H9 (cell line): ENCODE results near the gene OARD1. TPM values are rescaled to one million over a fixed set of nuclear protein-coding genes. Genes with fewer than 3 reads are reported as not detected.

Source experiments
- DNase-seq: peaks from one replicate; pipeline ENCODE4 v3.0.0-alpha.2; 2017
- H2AFZ ChIP-seq: one replicate; pipeline ENCODE4 v1.6.1; 2013; ENCODE audit warnings: mild to moderate bottlenecking, low read length, control low read depth, moderate library complexity
- H2AK5ac ChIP-seq: 2 replicates; pipeline ENCODE4 v1.6.1; 2013; ENCODE audit warnings: low read length, control low read depth, mixed read lengths; ENCODE audit not compliant: insufficient read length
- H2BK120ac ChIP-seq: one replicate; pipeline ENCODE4 v1.6.1; 2013; ENCODE audit warnings: low read depth, mild to moderate bottlenecking, low read length, control low read depth, inconsistent platforms; ENCODE audit not compliant: poor library complexity, severe bottlenecking
- H2BK12ac ChIP-seq: 2 replicates; pipeline ENCODE4 v1.6.1; 2013; ENCODE audit warnings: low read length, control low read depth, mixed read lengths, low read depth; ENCODE audit not compliant: insufficient read length
- H2BK15ac ChIP-seq: 2 replicates; pipeline ENCODE4 v1.6.1; 2013; ENCODE audit warnings: low read depth, low read length, control low read depth
- H2BK20ac ChIP-seq: one replicate; pipeline ENCODE4 v1.6.1; 2013; ENCODE audit warnings: low read depth, mild to moderate bottlenecking, low read length, control low read depth, inconsistent platforms; ENCODE audit not compliant: poor library complexity, severe bottlenecking
- H2BK5ac ChIP-seq: 2 replicates; pipeline ENCODE4 v1.6.1; 2013; ENCODE audit warnings: low read length, control low read depth, mixed read lengths; ENCODE audit not compliant: insufficient read length
- H3K14ac ChIP-seq: 2 replicates; pipeline ENCODE4 v1.6.1; 2013; ENCODE audit warnings: low read length, control low read depth; ENCODE audit not compliant: insufficient read depth
- H3K18ac ChIP-seq: 2 replicates; pipeline ENCODE4 v1.6.1; 2013; ENCODE audit warnings: low read depth, mild to moderate bottlenecking, mixed read lengths, low read length, control low read depth; ENCODE audit not compliant: insufficient read length
- H3K23ac ChIP-seq: 2 replicates; pipeline ENCODE4 v1.6.1; 2013; ENCODE audit warnings: low read length, control low read depth, mixed read lengths, low read depth; ENCODE audit not compliant: insufficient read length
- H3K23me2 ChIP-seq: 2 replicates; pipeline ENCODE4 v1.6.1; 2013; ENCODE audit warnings: low read depth, mild to moderate bottlenecking, mixed read lengths, low read length, control low read depth; ENCODE audit not compliant: insufficient read length, poor library complexity, severe bottlenecking
- H3K27ac ChIP-seq: 2 replicates; pipeline ENCODE4 v1.5.1; 2013; ENCODE audit warnings: low read length, control low read depth, mixed read lengths, low read depth; ENCODE audit not compliant: insufficient read length
- H3K27me3 ChIP-seq: 2 replicates; pipeline ENCODE4 v1.6.1; 2013; ENCODE audit warnings: low read length, control low read depth, inconsistent platforms; ENCODE audit not compliant: insufficient read depth
- H3K4ac ChIP-seq: 2 replicates; pipeline ENCODE4 v1.6.1; 2013; ENCODE audit warnings: low read depth, mild to moderate bottlenecking, control low read depth, inconsistent platforms, low read length, moderate library complexity
- H3K4me1 ChIP-seq: 2 replicates; pipeline ENCODE4 v1.6.1; 2013; ENCODE audit warnings: low read length, control low read depth, inconsistent platforms; ENCODE audit not compliant: insufficient read depth
- H3K4me2 ChIP-seq: 2 replicates; pipeline ENCODE4 v1.6.1; 2013; ENCODE audit warnings: low read length, control low read depth, mixed read lengths; ENCODE audit not compliant: insufficient read length, insufficient read depth
- H3K56ac ChIP-seq: 2 replicates; pipeline ENCODE4 v1.6.1; 2013; ENCODE audit warnings: low read depth, mild to moderate bottlenecking, mixed read lengths, low read length, control low read depth; ENCODE audit not compliant: insufficient read length
- H3K79me1 ChIP-seq: 2 replicates; pipeline ENCODE4 v1.6.1; 2013; ENCODE audit warnings: low read depth, mild to moderate bottlenecking, moderate library complexity, low read length, control low read depth, inconsistent platforms; ENCODE audit not compliant: insufficient read depth, poor library complexity, severe bottlenecking
- H3K79me2 ChIP-seq: 2 replicates; pipeline ENCODE4 v1.6.1; 2013; ENCODE audit warnings: low read length, control low read depth, inconsistent platforms; ENCODE audit not compliant: insufficient read depth
- H3K9ac ChIP-seq: 2 replicates; pipeline ENCODE4 v1.6.1; 2013; ENCODE audit warnings: low read length, control low read depth, mixed read lengths; ENCODE audit not compliant: insufficient read length; ENCODE audit errors: extremely low read depth
- H3K9me3 ChIP-seq: one replicate; pipeline ENCODE4 v1.6.1; 2013; ENCODE audit warnings: low read depth, low read length, inconsistent platforms; ENCODE audit not compliant: control insufficient read depth
- H3T11ph ChIP-seq: one replicate; pipeline ENCODE4 v1.6.1; 2013; ENCODE audit warnings: mild to moderate bottlenecking, low read length, control low read depth, inconsistent platforms
- H4K20me1 ChIP-seq: one replicate; pipeline ENCODE4 v1.6.1; 2013; ENCODE audit not compliant: control insufficient read depth, insufficient read length, insufficient read depth
- H4K5ac ChIP-seq: 2 replicates; pipeline ENCODE4 v1.6.1; 2013; ENCODE audit warnings: low read depth, mild to moderate bottlenecking, mixed read lengths, low read length, control low read depth; ENCODE audit not compliant: insufficient read length
- H4K8ac ChIP-seq: replicated peaks from 2 replicates; pipeline ENCODE4 v1.6.1; 2013; ENCODE audit warnings: low read length, control low read depth, mixed read lengths, low read depth; ENCODE audit not compliant: insufficient read length
- H4K91ac ChIP-seq: 2 replicates; pipeline ENCODE4 v1.6.1; 2013; ENCODE audit warnings: low read depth, mild to moderate bottlenecking, moderate library complexity, mixed read lengths, low read length, control low read depth; ENCODE audit not compliant: insufficient read length
- H3K27ac Mint-ChIP-seq, 3 experiments: 2 replicates in 2 of 3; 3 replicates in 1 of 3; pipeline ENCODE4 v1.8.0; 2020 to 2021; ENCODE audit warnings: mixed read lengths in 3 of 3, mild to moderate bottlenecking in 1 of 3, moderate library complexity in 1 of 3
- H3K27me3 Mint-ChIP-seq: 2 replicates; pipeline ENCODE4 v1.8.0; 2021; ENCODE audit warnings: low read depth, mild to moderate bottlenecking, moderate library complexity, mixed read lengths
- H3K36me3 Mint-ChIP-seq, 3 experiments: 2 replicates in 2 of 3; 3 replicates in 1 of 3; pipeline ENCODE4 v1.8.0; 2020 to 2021; ENCODE audit warnings: low read depth in 3 of 3, mixed read lengths in 3 of 3; ENCODE audit not compliant: insufficient read depth in 1 of 3
- H3K4me1 Mint-ChIP-seq, 2 experiments: 2 replicates each; pipeline ENCODE4 v1.8.0; 2020; ENCODE audit warnings: mixed read lengths in 2 of 2
- H3K4me3 Mint-ChIP-seq, 2 experiments: 2 replicates in 1 of 2; 3 replicates in 1 of 2; pipeline ENCODE4 v1.8.0; 2020 to 2021; ENCODE audit warnings: mild to moderate bottlenecking in 2 of 2, mixed read lengths in 2 of 2, moderate library complexity in 1 of 2
- H3K9me3 Mint-ChIP-seq, 2 experiments: 2 replicates in 1 of 2; 3 replicates in 1 of 2; pipeline ENCODE4 v1.8.0; 2020; ENCODE audit warnings: mild to moderate bottlenecking in 2 of 2, mixed read lengths in 2 of 2, moderate library complexity in 1 of 2
- CTCF ChIP-seq: fragments of 200-600 bp; sonication (generic); conservative IDR thresholded peaks from 3 replicates; pipeline ENCODE4 v1.8.0; 2021; ENCODE audit warnings: antibody characterized with exemption, mild to moderate bottlenecking
- WGBS: extraction: QIAGEN DNeasy Blood & Tissue Kit; methylation state at CpG from one replicate; pipeline ENCODE4 v1.1.7; 2013; ENCODE audit warnings: missing lambda C conversion rate, low lambda C conversion rate, mixed read lengths; ENCODE audit not compliant: insufficient read length; ENCODE audit errors: extremely low coverage; 5-methylcytosine and 5-hydroxymethylcytosine counted together
- total RNA-seq: library from RNA; stranded (reverse); gene quantifications from 2 replicates; pipeline ENCODE4 v1.2.1, GENCODE V29; 2021

Gene OARD1
- total RNA-seq, 1 experiment from 2014 or later, result 36.6 TPM

- no peaks in the 10 kb centered on the region for H3K79me1 ChIP-seq
- H3K4me2 ChIP-seq, result peak overlapping the region; percentile 100
- H2AK5ac ChIP-seq, result no peak overlapping the region
- H4K91ac ChIP-seq, result no peak overlapping the region
- no peak overlapping the region for H3K23ac ChIP-seq
- Mint-ChIP-seq H3K27me3 (no peaks in the 10 kb centered on the region), H3K9me3 (no peaks in the 10 kb centered on the region; a peak in 1 of 5 replicates), H3K27ac (peak overlapping the region; percentile 88 to 92 (median 88)), H3K36me3 (peaks cover 0 to 31% (median 20%) of the 10 kb centered on the region in 3 experiments; a peak in 5 of 7 replicates), H3K4me1 (peaks cover 38 to 40% of the 10 kb centered on the region in 2 experiments), H3K4me3 (peak overlapping the region; percentile 91 to 92)
- no peaks in the 10 kb centered on the region for H4K20me1 ChIP-seq
- no peak overlapping the region for H3K4ac ChIP-seq
- H2BK20ac ChIP-seq, result no peak overlapping the region
- H2BK12ac ChIP-seq, result no peak overlapping the region
- no peak overlapping the region for H2BK5ac ChIP-seq
- H3K18ac ChIP-seq, result peak overlapping the region; percentile 47
- H3K23me2 ChIP-seq, result peaks cover 9% of the 10 kb centered on the region
- no peaks in the 10 kb centered on the region for H3K27me3 ChIP-seq
- TF ChIP-seq CTCF, result peak; percentile 55
- peak overlapping the region; percentile 91 for H3K9ac ChIP-seq
- no peak overlapping the region for H2BK15ac ChIP-seq
- H4K8ac ChIP-seq, result no peak overlapping the region
- H3K79me2 ChIP-seq, result peaks cover 38% of the 10 kb centered on the region
- no peak overlapping the region for H3T11ph ChIP-seq
- H2AFZ ChIP-seq, result no peak overlapping the region
- H2BK120ac ChIP-seq, result no peak overlapping the region
- H3K56ac ChIP-seq, result no peak overlapping the region
- H3K9me3 ChIP-seq, result no peaks in the 10 kb centered on the region
- DNase-seq, result peak; percentile 87
- peak overlapping the region; percentile 38 for H3K27ac ChIP-seq
- H4K5ac ChIP-seq, result no peak overlapping the region
- WGBS, result no CpG with 5 or more reads among the region's 74 CpGs
- no peaks in the 10 kb centered on the region for H3K4me1 ChIP-seq
- peak overlapping the region; percentile 89 for H3K14ac ChIP-seq
Measured at GRCh38 chr6:41073203-41073967, 1.2 kb upstream of the OARD1 start.
